GM19239 (cell line): ENCODE data around the gene TMCO4.
A peak's percentile ranks its signal among the peaks of the same experiment; 100 is the strongest.
"Not testable (repeated sequence)": the region's sequence is repeated elsewhere in the genome, so short reads cannot be mapped to it uniquely, and the experiment has no call there.

Experiments
- DNase-seq: peaks from one replicate; pipeline ENCODE4 v3.0.0; 2011; ENCODE audit warnings: low spot score; ENCODE audit not compliant: insufficient read length
- FAIRE-seq: peaks from 2 replicates; lab custom pipeline; 2011; peaks lifted over from hg19 to GRCh38; lab: Jason Lieb, UNC

The TMCO4 gene

GRCh38 chr1:19814681-19815503 lies 15.2 kb upstream of the TMCO4 start, which contains the start of gene RNF186:
Gene RNF186 (minus strand): TSS chr1:19815283. CDS start chr1:19815101, 182 bp downstream.
- DNase-seq (no peak), FAIRE-seq (no peak)

- FAIRE-seq (no peak), DNase-seq (no peak)
Observed at GRCh38 chr1:19814244-19814661, 14.5 kb upstream of the TMCO4 start.

GRCh38 chr1:19813643-19813960 lies 13.9 kb upstream of the TMCO4 start:
- FAIRE-seq (no peak), DNase-seq (no peak)

- DNase-seq: no peak
- no peak for FAIRE-seq
Observed at GRCh38 chr1:19812875-19813642, 13.3 kb upstream of the TMCO4 start.

DNA sequence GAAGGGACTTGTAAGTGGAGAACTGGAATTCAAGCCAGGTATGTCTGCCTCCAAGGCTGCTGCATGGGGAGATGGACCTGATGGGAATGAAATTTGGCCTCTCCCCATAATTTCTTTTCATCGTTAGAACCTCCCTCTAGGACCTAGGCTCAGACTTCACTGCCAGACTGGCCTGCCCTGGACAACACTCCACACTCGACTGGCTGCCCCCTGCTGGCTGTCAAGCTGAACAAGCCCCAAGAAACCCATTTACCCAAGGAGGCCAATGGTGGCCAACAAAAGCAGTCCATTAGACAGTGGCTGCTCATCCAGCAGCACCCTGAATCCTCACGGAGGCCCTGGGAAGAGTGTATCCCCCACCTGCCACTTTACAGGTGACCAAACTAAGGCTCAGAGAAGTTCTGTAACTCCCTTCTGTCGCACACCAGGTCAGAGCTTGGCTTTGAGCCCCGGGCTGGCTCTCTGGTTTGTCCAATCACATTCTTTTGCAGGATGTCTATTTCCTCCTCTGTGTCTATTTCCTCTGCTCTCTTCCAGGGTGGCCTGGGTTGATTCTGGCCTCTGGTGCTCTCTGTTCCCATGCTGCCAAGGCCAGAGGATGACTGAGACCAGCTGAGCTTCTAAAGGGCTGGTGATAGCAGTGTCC lies 11.6 kb upstream of the TMCO4 start:
- DNase-seq: peak; percentile 72
- FAIRE-seq: peak; percentile 80

- FAIRE-seq (no peak), DNase-seq (no peak)
Observed at GRCh38 chr1:19809044-19809750, 9.5 kb upstream of the TMCO4 start.

DNA sequence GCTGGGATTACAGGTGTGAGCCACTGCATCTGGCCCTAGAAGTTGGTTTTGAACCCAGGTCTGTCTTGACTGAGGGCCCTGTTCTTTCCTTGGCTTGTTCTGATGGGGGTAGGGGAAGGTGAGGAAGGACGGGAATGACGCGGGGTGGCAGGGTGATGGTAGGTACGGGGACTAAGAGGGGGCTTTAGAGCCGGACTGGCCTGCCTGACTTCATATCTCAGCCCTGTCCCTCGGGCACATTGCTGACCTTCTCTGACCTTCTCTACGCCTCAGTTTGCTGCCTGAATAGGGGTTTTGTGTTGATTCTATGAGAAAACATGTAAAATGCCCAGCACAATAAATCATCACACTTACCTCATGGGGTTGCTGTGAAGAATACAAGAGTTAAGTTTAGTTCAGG lies 8.6 kb upstream of the TMCO4 start:
- no peak for FAIRE-seq
- no peak for DNase-seq

GRCh38 chr1:19804831-19805251 lies 5.1 kb upstream of the TMCO4 start:
- FAIRE-seq (no peak), DNase-seq (no peak)

DNA sequence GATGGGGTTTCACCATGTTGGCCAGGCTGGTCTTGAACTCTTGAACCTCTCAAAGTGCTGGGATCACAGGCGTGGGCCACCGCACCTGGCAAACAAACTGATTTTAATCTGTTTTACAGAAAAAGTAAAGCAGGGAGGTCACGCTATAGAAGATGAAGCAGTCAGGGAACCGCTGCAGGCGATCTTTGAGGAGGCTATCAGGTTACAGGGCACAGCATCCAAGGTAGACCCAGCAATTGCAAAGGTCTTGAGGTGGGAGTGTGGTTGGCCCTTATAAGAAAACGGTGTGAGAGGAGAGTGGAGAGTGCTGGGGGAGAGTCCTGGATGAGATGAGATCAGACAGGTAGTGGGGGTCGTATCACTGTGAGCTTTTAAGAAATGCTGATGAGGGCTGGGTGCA lies 2.6 kb upstream of the TMCO4 start:
- FAIRE-seq (no peak), DNase-seq (no peak)

GRCh38 chr1:19800076-19800804 lies 524 bp upstream of the TMCO4 start:
- FAIRE-seq (peak; percentile 92), DNase-seq (peak; percentile 64)

DNA sequence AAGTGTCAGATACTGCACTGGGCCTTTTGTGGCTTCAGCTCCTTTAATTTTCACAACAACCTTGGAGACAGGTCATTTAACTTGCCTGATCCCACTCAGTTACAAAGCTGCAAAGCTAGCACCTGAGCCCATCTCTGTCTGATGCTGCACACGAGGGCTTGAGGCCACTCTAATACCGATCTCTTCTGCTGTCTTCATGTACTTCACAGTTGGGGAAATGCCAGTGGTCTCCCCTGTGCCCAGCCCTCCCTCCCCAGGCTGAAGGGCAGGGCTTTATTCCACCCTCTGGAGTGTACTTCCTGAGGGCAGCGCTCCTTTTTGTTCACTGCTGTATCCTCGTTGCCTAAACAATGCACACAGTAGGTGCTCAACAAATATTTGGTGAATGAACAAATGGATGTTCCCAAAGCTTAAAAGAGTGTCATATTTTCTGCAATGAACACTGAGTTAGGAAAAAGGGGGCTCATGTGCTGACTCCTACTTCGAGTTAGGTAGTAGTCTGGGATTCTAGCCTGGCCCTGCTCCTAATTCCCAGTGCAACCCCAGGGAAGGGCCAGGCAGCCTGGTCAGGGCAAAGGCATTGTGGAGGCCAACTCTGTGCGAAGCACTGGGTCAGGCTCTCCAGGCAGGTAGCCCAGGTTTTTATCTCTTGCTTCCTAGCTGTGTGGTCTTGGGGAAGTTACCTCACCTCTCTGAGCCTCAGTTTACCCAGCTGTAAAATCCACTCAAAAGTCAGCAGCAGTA lies 1.1 kb downstream of the TMCO4 start:
- peak; percentile 79 for FAIRE-seq
- DNase-seq: no peak

GRCh38 chr1:19797827-19798226 lies 1.9 kb downstream of the TMCO4 start:
- FAIRE-seq (no peak), DNase-seq (no peak)

- DNase-seq: no peak
- peak; percentile 11 for FAIRE-seq
Observed at GRCh38 chr1:19794583-19794982, 5.1 kb downstream of the TMCO4 start.

DNA sequence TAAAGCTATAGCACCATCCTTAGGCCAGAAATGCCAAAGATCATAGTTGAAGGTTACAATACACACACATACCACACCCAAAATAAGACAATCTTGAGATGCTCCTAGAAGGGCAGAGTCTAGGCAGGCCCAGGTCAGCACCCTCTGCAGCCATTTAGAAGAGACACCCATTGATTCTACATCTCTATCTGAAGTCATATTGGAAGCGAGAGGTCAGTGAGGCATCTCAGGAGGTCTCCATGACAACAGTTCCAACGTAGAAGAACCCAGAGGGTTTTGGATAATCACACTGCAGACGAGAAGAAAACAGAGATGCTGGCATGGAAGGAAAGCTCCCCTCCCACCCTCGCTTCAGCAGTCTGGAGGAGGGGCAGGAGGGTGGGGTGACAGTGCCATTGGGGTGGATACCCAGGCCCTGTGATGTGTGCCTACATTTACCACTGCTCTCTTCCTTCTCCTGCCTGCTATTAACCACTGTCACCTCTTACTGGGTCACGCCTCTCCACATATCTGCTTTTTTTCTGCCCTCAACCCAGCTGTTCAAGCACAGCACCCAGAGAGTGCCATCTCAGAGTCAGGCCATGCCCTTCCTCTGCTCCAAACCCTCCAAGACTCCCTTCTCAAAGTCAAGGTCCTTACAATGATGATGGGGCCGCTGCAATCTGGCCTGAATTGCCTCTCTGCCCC lies 6.2 kb downstream of the TMCO4 start:
- DNase-seq (no peak), FAIRE-seq (no peak)

DNA sequence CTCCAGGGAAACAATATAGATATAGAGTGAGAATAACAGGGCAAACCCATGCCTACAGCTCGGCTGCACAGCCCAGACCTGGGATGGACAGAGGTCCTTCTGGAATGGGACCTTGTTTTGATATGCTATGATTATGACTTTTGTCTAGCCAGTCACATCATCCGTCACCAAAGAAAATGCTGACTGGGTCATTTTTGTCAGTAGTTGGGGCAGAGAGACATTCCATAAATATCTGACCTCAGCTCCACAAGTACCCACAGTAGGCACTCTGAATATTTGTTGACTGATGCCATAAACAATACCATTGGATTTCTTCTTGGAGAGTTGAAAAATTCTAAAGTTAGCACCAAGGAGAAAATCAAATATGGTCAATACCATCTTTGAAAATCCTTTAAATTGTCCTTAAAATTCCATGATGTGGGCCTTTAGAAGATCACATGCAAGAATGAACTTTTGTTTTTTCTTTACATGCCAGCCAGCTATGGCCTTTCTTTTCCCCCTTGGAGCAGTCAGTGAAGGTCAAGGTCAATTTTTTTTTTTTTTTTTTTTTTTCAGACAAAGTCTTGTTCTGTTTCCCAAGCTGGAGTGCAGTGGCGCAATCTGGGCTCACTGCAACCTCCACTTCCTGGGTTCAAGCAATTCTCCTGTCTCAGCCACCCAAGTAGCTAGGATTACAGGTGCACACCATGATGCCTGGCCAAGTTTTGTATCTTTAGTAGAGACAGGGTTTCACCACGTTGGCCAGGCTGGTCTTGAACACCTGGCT lies 7.3 kb downstream of the TMCO4 start:
- DNase-seq: no peak
- no peak for FAIRE-seq

GRCh38 chr1:19790061-19790975 lies 9.4 kb downstream of the TMCO4 start:
- not testable (repeated sequence) for FAIRE-seq, DNase-seq

DNA sequence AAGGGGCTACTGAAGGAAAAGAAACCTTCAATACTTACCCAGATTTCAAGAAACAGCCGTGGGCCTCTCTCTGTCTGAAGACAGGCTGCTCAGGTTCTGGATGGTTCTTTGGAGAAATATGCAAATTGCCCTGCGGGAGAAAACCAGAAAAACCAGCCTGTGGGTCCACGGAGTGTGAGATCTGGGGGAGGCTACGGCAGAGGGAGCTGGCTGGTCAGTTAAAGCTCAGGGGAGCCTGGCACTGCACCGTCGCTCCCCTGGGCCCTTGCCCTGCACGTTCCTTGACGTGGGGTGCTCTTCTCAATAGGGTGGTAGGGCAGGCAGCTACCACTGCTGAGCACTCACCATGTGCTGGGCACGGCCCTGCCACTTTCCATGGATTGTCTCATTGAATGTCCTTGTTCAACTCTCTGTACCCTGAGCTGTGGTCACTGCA lies 12.7 kb downstream of the TMCO4 start:
- no peak for FAIRE-seq

More for the DNA sequence above, 12.7 kb downstream of the TMCO4 start:
- no peak for DNase-seq
